CD8-positive, alpha-beta memory T cell (primary cell): Measurements from ENCODE around the gene IL16. TPM values are rescaled to one million over a fixed set of nuclear protein-coding genes. Genes with fewer than 3 reads are reported as not detected.

Experiments
- CTCF ChIA-PET: fragments of 350-600 bp; sonication (Branson Sonifier 250); formaldehyde crosslinking; loops from one replicate; lab custom pipeline; 2021; ENCODE audit warnings: antibody characterized with exemption; lab: Charles Lee
- POLR2A ChIA-PET: fragments of 350-600 bp; sonication (Branson Sonifier 250); formaldehyde crosslinking; loops from one replicate; lab custom pipeline; 2021; ENCODE audit warnings: antibody characterized with exemption; lab: Charles Lee
- DNase-seq, 5 donors: peaks; one replicate each; pipeline versions ENCODE4 v3.0.0 to v3.0.0-alpha.2; 2020 to 2022; ENCODE audit warnings: mixed read lengths in 1 of 5
- H3K27ac ChIP-seq: one replicate; pipeline ENCODE4 v1.7.0; 2013; ENCODE audit warnings: low read depth, mild to moderate bottlenecking, low read length, moderate library complexity
- H3K27me3 ChIP-seq: 2 replicates; pipeline ENCODE4 v1.7.0; 2013; ENCODE audit warnings: low read length, mild to moderate bottlenecking; ENCODE audit not compliant: insufficient read depth, poor library complexity, severe bottlenecking
- H3K36me3 ChIP-seq: 2 replicates; pipeline ENCODE4 v1.7.0; 2013; ENCODE audit warnings: mild to moderate bottlenecking, low read length, moderate library complexity; ENCODE audit not compliant: insufficient read depth
- H3K4me1 ChIP-seq: 2 replicates; pipeline ENCODE4 v1.7.0; 2013; ENCODE audit warnings: mild to moderate bottlenecking, low read length, moderate library complexity; ENCODE audit not compliant: insufficient read depth
- H3K4me3 ChIP-seq: 2 replicates; pipeline ENCODE4 v1.7.0; 2013; ENCODE audit warnings: mild to moderate bottlenecking, low read length
- H3K9me3 ChIP-seq: 2 replicates; pipeline ENCODE4 v1.7.0; 2013; ENCODE audit warnings: mild to moderate bottlenecking, low read length
- H3K27ac Mint-ChIP-seq, 8 donors: one replicate each; pipeline ENCODE4 v1.8.0; 2020 to 2021; ENCODE audit warnings: mixed read lengths in 8 of 8, mild to moderate bottlenecking in 6 of 8, inconsistent platforms in 3 of 8, moderate library complexity in 3 of 8
- H3K27me3 Mint-ChIP-seq, 2 donors: one replicate each; pipeline ENCODE4 v1.8.0; 2020 to 2021; ENCODE audit warnings: mixed read lengths in 2 of 2, mild to moderate bottlenecking in 1 of 2, moderate library complexity in 1 of 2
- H3K36me3 Mint-ChIP-seq, 3 donors: one replicate each; pipeline ENCODE4 v1.8.0; 2020 to 2021; ENCODE audit warnings: mixed read lengths in 3 of 3, inconsistent platforms in 1 of 3, mild to moderate bottlenecking in 1 of 3
- H3K4me1 Mint-ChIP-seq, 3 donors: one replicate each; pipeline ENCODE4 v1.8.0; 2020 to 2021; ENCODE audit warnings: mixed read lengths in 3 of 3, inconsistent platforms in 1 of 3, mild to moderate bottlenecking in 1 of 3
- H3K4me3 Mint-ChIP-seq, 7 donors: one replicate each; pipeline ENCODE4 v1.8.0; 2020 to 2021; ENCODE audit warnings: mixed read lengths in 7 of 7, mild to moderate bottlenecking in 6 of 7, moderate library complexity in 4 of 7, inconsistent platforms in 2 of 7
- H3K9me3 Mint-ChIP-seq, 5 donors: one replicate each; pipeline ENCODE4 v1.8.0; 2020 to 2022; ENCODE audit warnings: mixed read lengths in 5 of 5, mild to moderate bottlenecking in 3 of 5, moderate library complexity in 2 of 5, inconsistent platforms in 1 of 5
- polyA plus RNA-seq: library from polyadenylated mRNA; unstranded; fragments of 300-500 nt; fragmentation: Illumina TruSeq; gene quantifications from one replicate; pipeline ENCODE4 v1.2.3, GENCODE V29; 2021
- total RNA-seq, 2 experiments: library from RNA; stranded (reverse); gene quantifications; one replicate each; pipeline ENCODE4 v1.2.3, GENCODE V29; 2021

The IL16 gene
- total and polyA plus RNA-seq, 3 experiments from 2014 or later = 73.4 to 310 (median 73.8) TPM

DNA sequence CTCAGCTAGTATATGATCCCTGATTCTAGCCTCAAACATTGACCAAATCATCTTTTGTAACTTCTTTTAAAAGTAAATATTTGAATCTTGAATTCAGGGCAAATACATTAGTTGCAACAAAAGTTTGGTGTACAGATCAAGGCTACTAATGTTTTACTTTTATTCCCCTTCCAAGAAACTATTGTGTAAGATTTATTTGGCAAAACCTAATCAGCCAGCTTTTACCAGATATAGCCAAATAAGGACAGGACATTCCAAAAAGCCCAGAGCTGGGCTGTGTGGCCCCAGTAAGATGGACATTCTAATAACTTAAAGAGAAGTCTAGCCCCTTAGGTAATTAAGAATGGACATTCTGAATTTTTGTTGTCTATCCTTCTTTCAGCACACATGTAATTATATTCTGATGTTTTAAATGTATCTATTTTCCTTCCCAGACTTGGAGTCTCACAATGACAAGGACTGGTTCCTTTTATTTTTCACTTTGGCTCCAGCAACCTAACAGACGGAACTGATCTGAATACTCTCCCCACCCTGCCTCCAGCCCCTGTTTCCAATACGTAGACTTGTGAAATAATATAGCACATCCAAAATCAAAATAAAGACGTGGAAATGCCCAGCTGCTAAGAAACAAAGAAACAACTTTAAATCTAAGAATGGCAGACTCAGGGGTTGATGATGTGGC, 79.2 kb downstream of the IL16 start:
- POLR2A ChIA-PET = interaction anchor here (0.6 to 1.0 kb wide), 2 partner anchors 27 to 35 kb away, joined by 3 read pairs; no protein-coding TSS in a partner anchor
- CTCF ChIA-PET = interaction anchor here (0.5 to 6.7 kb wide), 27 partner anchors 8 to 177 kb away, joined by 3 to 67 read pairs (median 7); partner anchors contain the start of gene STARD5
- H3K9me3 ChIP-seq = no peaks in the 10 kb centered on the region
- no peak overlapping the region for H3K27ac ChIP-seq
- peaks cover 2 to 17% (median 5%) of the 10 kb centered on the region in 3 donors for H3K36me3 Mint-ChIP-seq
- H3K27me3 ChIP-seq = no peaks in the 10 kb centered on the region
- H3K4me3 ChIP-seq = no peak overlapping the region
- DNase-seq = no peak
- peaks cover 7 to 12% (median 8%) of the 10 kb centered on the region in 5 donors for H3K9me3 Mint-ChIP-seq
- peaks cover 20 to 31% (median 26%) of the 10 kb centered on the region in 3 donors for H3K4me1 Mint-ChIP-seq
- H3K4me1 ChIP-seq = peaks cover 28% of the 10 kb centered on the region
- H3K27me3 Mint-ChIP-seq = peaks cover 0 to 1% of the 10 kb centered on the region in 2 donors
- H3K4me3 Mint-ChIP-seq = no peak overlapping the region
- H3K27ac Mint-ChIP-seq = peak overlapping the region in 5 of 8 donors; percentile 17 to 87 (median 77)
- H3K36me3 ChIP-seq = no peaks in the 10 kb centered on the region

GRCh38 chr15:81276967-81277366, 80.3 kb downstream of the IL16 start:
- Histone ChIP-seq H3K36me3 (no peaks in the 10 kb centered on the region), H3K27ac (no peak overlapping the region), H3K27me3 (no peaks in the 10 kb centered on the region), H3K4me3 (no peak overlapping the region), H3K9me3 (no peaks in the 10 kb centered on the region), H3K4me1 (peaks cover 35% of the 10 kb centered on the region)
- Mint-ChIP-seq H3K4me1 (peaks cover 25 to 38% (median 34%) of the 10 kb centered on the region in 3 donors), H3K9me3 (peaks cover 7 to 12% (median 8%) of the 10 kb centered on the region in 5 donors), H3K4me3 (no peak overlapping the region), H3K27me3 (peaks cover 0 to 1% of the 10 kb centered on the region in 2 donors), H3K27ac (no peak overlapping the region), H3K36me3 (peaks cover 2 to 17% (median 10%) of the 10 kb centered on the region in 3 donors)
- ChIA-PET POLR2A (no interaction called here), CTCF (interaction anchor here (1.3 to 6.7 kb wide), 3 partner anchors 11 to 59 kb away, joined by 3 to 46 read pairs (median 24); no protein-coding TSS in a partner anchor)
- DNase-seq = no peak

GRCh38 chr15:81277851-81278250, 81.2 kb downstream of the IL16 start:
- Histone ChIP-seq H3K9me3 (no peaks in the 10 kb centered on the region), H3K4me1 (peaks cover 35% of the 10 kb centered on the region), H3K36me3 (no peaks in the 10 kb centered on the region), H3K4me3 (no peak overlapping the region), H3K27ac (no peak overlapping the region), H3K27me3 (no peaks in the 10 kb centered on the region)
- Mint-ChIP-seq H3K4me1 (peaks cover 28 to 38% (median 36%) of the 10 kb centered on the region in 3 donors), H3K27me3 (peaks cover 0 to 1% of the 10 kb centered on the region in 2 donors), H3K4me3 (no peak overlapping the region), H3K36me3 (peaks cover 2 to 17% (median 10%) of the 10 kb centered on the region in 3 donors), H3K27ac (no peak overlapping the region), H3K9me3 (peaks cover 7 to 12% (median 8%) of the 10 kb centered on the region in 5 donors)
- ChIA-PET POLR2A (no interaction called here), CTCF (interaction anchor here (1.3 to 6.7 kb wide), 5 partner anchors 9 to 124 kb away, joined by 3 to 46 read pairs (median 5); no protein-coding TSS in a partner anchor)
- no peak for DNase-seq

DNA sequence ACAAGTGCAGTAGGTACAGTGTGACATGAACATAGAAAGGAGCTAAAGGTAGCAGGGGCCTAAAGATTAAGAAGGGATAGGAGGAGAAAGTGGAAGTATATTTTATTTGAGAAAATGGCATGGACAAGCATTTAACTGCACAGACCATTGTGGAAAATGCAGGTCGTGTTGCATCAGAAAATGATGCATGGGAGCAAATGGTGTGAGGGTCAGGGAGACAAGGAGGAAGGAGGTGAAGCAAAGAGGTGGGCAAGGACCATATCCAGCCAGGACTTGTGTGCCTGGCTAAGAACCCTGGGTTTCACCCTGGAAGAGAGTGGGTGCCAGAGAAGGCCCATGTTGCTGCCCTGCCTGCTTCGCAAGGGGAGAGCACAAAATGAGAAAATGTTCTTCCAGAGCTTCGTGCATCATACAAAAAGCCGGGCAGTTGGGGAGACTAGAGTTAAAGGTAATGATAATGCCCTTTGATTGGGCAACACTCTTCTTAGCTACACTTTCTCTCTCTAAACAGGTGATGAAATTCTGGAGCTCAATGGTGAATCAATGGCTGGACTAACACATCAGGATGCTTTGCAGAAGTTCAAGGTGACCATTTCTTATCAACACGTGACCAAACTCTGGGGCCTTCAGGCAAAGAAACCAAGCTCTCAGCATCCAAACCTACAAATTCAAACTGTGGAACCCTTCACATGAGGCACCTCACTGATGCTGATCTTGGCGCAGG, 81.8 kb downstream of the IL16 start:
- peaks cover 7 to 12% (median 8%) of the 10 kb centered on the region in 5 donors for H3K9me3 Mint-ChIP-seq
- peaks cover 28 to 38% (median 36%) of the 10 kb centered on the region in 3 donors for H3K4me1 Mint-ChIP-seq
- peaks cover 0 to 1% of the 10 kb centered on the region in 2 donors for H3K27me3 Mint-ChIP-seq
- H3K4me3 Mint-ChIP-seq = no peak overlapping the region
- Histone ChIP-seq H3K36me3 (no peaks in the 10 kb centered on the region), H3K9me3 (no peaks in the 10 kb centered on the region), H3K4me1 (peaks cover 35% of the 10 kb centered on the region), H3K27ac (no peak overlapping the region), H3K27me3 (no peaks in the 10 kb centered on the region), H3K4me3 (no peak overlapping the region)
- H3K36me3 Mint-ChIP-seq = peaks cover 2 to 17% (median 10%) of the 10 kb centered on the region in 3 donors
- ChIA-PET CTCF (interaction anchor here (1.1 to 3.8 kb wide), 5 partner anchors 9 to 123 kb away, joined by 4 to 24 read pairs (median 5); no protein-coding TSS in a partner anchor), POLR2A (interaction anchor here (1.7 kb wide), 1 partner anchor 21 kb away, joined by 4 read pairs; no protein-coding TSS in a partner anchor)
- DNase-seq = no peak
- peak overlapping the region in 1 of 8 donors; percentile 10 for H3K27ac Mint-ChIP-seq

DNA sequence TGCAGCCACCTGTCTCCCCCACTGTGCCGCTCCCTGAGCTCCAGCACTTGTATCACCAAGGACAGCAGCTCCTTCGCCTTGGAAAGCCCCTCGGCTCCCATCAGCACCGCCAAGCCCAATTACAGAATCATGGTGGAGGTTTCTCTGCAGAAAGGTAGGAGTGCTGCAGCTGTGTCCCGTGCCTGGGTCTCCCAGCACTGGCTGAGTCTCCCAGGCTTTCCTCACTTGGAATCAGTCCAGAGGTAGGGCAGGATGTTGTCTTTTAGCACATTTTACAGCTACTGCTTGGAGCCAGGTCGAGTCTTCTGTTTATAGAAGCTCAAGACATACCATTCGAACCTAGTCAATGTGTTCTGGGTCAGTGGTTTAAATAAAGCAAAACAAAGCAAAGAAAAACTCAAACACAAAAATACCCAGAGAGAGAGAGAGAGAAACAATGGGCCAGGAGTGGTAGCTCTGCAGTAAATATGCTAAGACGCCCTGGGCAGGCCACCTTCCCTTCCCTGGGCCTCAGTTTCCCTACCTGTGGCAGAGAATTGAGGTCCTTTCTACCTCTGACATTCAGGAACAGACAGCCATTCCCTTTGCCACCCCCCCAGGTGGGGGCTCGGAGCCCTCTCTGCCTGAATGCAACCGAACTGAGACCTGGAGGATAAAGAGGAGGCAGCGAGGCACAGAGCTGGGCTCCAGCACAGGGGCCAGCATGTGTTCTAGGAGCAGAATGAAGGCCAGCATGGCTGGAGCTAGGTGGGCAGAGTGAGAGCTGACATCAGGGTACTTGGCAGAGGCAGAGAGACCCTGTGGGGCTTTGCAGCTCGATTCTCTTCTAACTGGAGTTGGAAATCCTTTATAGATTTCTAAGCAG, 83.2 kb downstream of the IL16 start:
- no peaks in the 10 kb centered on the region for H3K27me3 ChIP-seq
- ChIA-PET POLR2A (interaction anchor here (1.7 kb wide), 1 partner anchor 19 kb away, joined by 4 read pairs; no protein-coding TSS in a partner anchor), CTCF (interaction anchor here (1.2 to 3.8 kb wide), 6 partner anchors 11 to 45 kb away, joined by 3 to 24 read pairs (median 6); no protein-coding TSS in a partner anchor)
- no peaks in the 10 kb centered on the region for H3K9me3 ChIP-seq
- H3K4me1 ChIP-seq = peaks cover 44% of the 10 kb centered on the region
- Mint-ChIP-seq H3K4me3 (no peak overlapping the region), H3K27me3 (no peaks in the 10 kb centered on the region), H3K9me3 (peaks cover 7 to 12% (median 8%) of the 10 kb centered on the region in 5 donors), H3K36me3 (peaks cover 2 to 17% (median 10%) of the 10 kb centered on the region in 3 donors), H3K27ac (peak overlapping the region in 2 of 8 donors; percentile 13 to 23), H3K4me1 (peaks cover 31 to 44% (median 44%) of the 10 kb centered on the region in 3 donors)
- H3K36me3 ChIP-seq = no peaks in the 10 kb centered on the region
- no peak for DNase-seq
- H3K4me3 ChIP-seq = no peak overlapping the region
- H3K27ac ChIP-seq = no peak overlapping the region

GRCh38 chr15:81280696-81281455, 84.2 kb downstream of the IL16 start:
- Histone ChIP-seq H3K4me3 (no peak overlapping the region), H3K4me1 (peaks cover 49% of the 10 kb centered on the region), H3K27me3 (no peaks in the 10 kb centered on the region), H3K9me3 (no peaks in the 10 kb centered on the region), H3K27ac (no peak overlapping the region), H3K36me3 (no peaks in the 10 kb centered on the region)
- Mint-ChIP-seq H3K4me1 (peaks cover 33 to 44% (median 44%) of the 10 kb centered on the region in 3 donors), H3K9me3 (peaks cover 7 to 12% (median 8%) of the 10 kb centered on the region in 5 donors), H3K4me3 (no peak overlapping the region), H3K27me3 (no peaks in the 10 kb centered on the region), H3K36me3 (peaks cover 2 to 17% (median 9%) of the 10 kb centered on the region in 3 donors), H3K27ac (peak overlapping the region in 2 of 8 donors; percentile 24 to 63)
- ChIA-PET POLR2A (no interaction called here), CTCF (interaction anchor here (1.2 to 3.8 kb wide), 6 partner anchors 11 to 56 kb away, joined by 3 to 24 read pairs (median 4); no protein-coding TSS in a partner anchor)
- no peak for DNase-seq
